ENCODE measurements around the gene RFX6. TPM values are rescaled to one million over a fixed set of nuclear protein-coding genes. Genes with fewer than 3 reads are reported as not detected.

RFX6 gene
- total RNA-seq, 1 experiment from 2014 or later, result not detected

GRCh38 chr6:116876107-116876506, 935 bp upstream of the RFX6 start:
- no peaks in the 10 kb centered on the region for H3K4me1 ChIP-seq
- H3K27me3 ChIP-seq, result 0 out of 2 replicates have a peak, but pooled peaks cover 4% of the 10 kb centered on the region
- H3K4me3 ChIP-seq, result no peak overlapping the region
- H3K9me3 ChIP-seq (replicated peaks), result no peaks in the 10 kb centered on the region
- no peak for DNase-seq
- H3K36me3 ChIP-seq, result no peaks in the 10 kb centered on the region
- H3K27ac ChIP-seq, result no peak overlapping the region

GRCh38 chr6:116877743-116878142, 701 bp downstream of the RFX6 start:
- Histone ChIP-seq H3K4me1 (no peaks in the 10 kb centered on the region), H3K4me3 (no peak overlapping the region), H3K27me3 (0 out of 2 replicates have a peak, but pooled peaks cover 4% of the 10 kb centered on the region), H3K27ac (no peak overlapping the region), H3K36me3 (no peaks in the 10 kb centered on the region), H3K9me3 (replicated peaks) (no peaks in the 10 kb centered on the region)
- no peak for DNase-seq

GRCh38 chr6:116881236-116881635, 4.2 kb downstream of the RFX6 start:
- Histone ChIP-seq H3K36me3 (no peaks in the 10 kb centered on the region), H3K4me1 (no peaks in the 10 kb centered on the region), H3K27me3 (0 out of 2 replicates have a peak, but pooled peaks cover 4% of the 10 kb centered on the region), H3K4me3 (no peak overlapping the region), H3K27ac (no peak overlapping the region), H3K9me3 (replicated peaks) (no peaks in the 10 kb centered on the region)
- peak in 1 of 2 experiments; percentile 10 for DNase-seq

GRCh38 chr6:116883005-116883404, 6.0 kb downstream of the RFX6 start:
- Histone ChIP-seq H3K27me3 (0 out of 2 replicates have a peak, but pooled peaks cover 4% of the 10 kb centered on the region), H3K27ac (no peak overlapping the region), H3K4me3 (no peak overlapping the region), H3K9me3 (replicated peaks) (no peaks in the 10 kb centered on the region), H3K4me1 (no peaks in the 10 kb centered on the region), H3K36me3 (no peaks in the 10 kb centered on the region)
- DNase-seq, result no peak

GRCh38 chr6:116884530-116884929, 7.5 kb downstream of the RFX6 start:
- Histone ChIP-seq H3K4me3 (no peak overlapping the region), H3K27ac (no peak overlapping the region), H3K4me1 (no peaks in the 10 kb centered on the region), H3K9me3 (replicated peaks) (no peaks in the 10 kb centered on the region), H3K36me3 (no peaks in the 10 kb centered on the region), H3K27me3 (0 out of 2 replicates have a peak, but pooled peaks cover 4% of the 10 kb centered on the region)
- no peak for DNase-seq

- H3K27me3 ChIP-seq, result no peaks in the 10 kb centered on the region
- no peak overlapping the region for H3K27ac ChIP-seq
- no peak overlapping the region for H3K4me3 ChIP-seq
- no peaks in the 10 kb centered on the region for H3K36me3 ChIP-seq
- DNase-seq, result no peak
- H3K9me3 ChIP-seq (replicated peaks), result no peaks in the 10 kb centered on the region
- no peaks in the 10 kb centered on the region for H3K4me1 ChIP-seq
Observed at GRCh38 chr6:116887168-116887567, 10.1 kb downstream of the RFX6 start.

- no peak overlapping the region for H3K4me3 ChIP-seq
- no peaks in the 10 kb centered on the region for H3K4me1 ChIP-seq
- H3K27me3 ChIP-seq, result no peaks in the 10 kb centered on the region
- H3K36me3 ChIP-seq, result no peaks in the 10 kb centered on the region
- DNase-seq, result no peak
- no peak overlapping the region for H3K27ac ChIP-seq
- no peaks in the 10 kb centered on the region for H3K9me3 ChIP-seq (replicated peaks)
Observed at GRCh38 chr6:116887894-116888293, 10.9 kb downstream of the RFX6 start.

- H3K9me3 ChIP-seq (replicated peaks), result no peaks in the 10 kb centered on the region
- H3K27ac ChIP-seq, result no peak overlapping the region
- no peak overlapping the region for H3K4me3 ChIP-seq
- no peaks in the 10 kb centered on the region for H3K36me3 ChIP-seq
- H3K4me1 ChIP-seq, result no peaks in the 10 kb centered on the region
- H3K27me3 ChIP-seq, result no peaks in the 10 kb centered on the region
- no peak for DNase-seq
Observed at GRCh38 chr6:116888732-116889360, 11.8 kb downstream of the RFX6 start.

- Histone ChIP-seq H3K4me3 (no peak overlapping the region), H3K4me1 (no peaks in the 10 kb centered on the region), H3K27ac (no peak overlapping the region), H3K27me3 (no peaks in the 10 kb centered on the region), H3K36me3 (no peaks in the 10 kb centered on the region), H3K9me3 (replicated peaks) (no peaks in the 10 kb centered on the region)
- no peak for DNase-seq
Observed at GRCh38 chr6:116894669-116895068, 17.6 kb downstream of the RFX6 start.

GRCh38 chr6:116895935-116896334, 18.9 kb downstream of the RFX6 start:
- DNase-seq, result no peak

GRCh38 chr6:116902634-116903033, 25.6 kb downstream of the RFX6 start:
- Histone ChIP-seq H3K4me3 (no peak overlapping the region), H3K27me3 (no peaks in the 10 kb centered on the region), H3K9me3 (replicated peaks) (peaks cover 9% of the 10 kb centered on the region; the same call in 1 of the 2 replicates), H3K4me1 (no peaks in the 10 kb centered on the region), H3K36me3 (no peaks in the 10 kb centered on the region), H3K27ac (no peak overlapping the region)
- no peak for DNase-seq

More at GRCh38 chr6:116895935-116896334, 18.9 kb downstream of the RFX6 start:
- no peak overlapping the region for H3K4me3 ChIP-seq
- H3K9me3 ChIP-seq (replicated peaks), result no peaks in the 10 kb centered on the region
- H3K27ac ChIP-seq, result no peak overlapping the region
- H3K27me3 ChIP-seq, result no peaks in the 10 kb centered on the region
- H3K36me3 ChIP-seq, result no peaks in the 10 kb centered on the region
- H3K4me1 ChIP-seq, result no peaks in the 10 kb centered on the region

GRCh38 chr6:116922853-116923548, 46.0 kb downstream of the RFX6 start:
- no peaks in the 10 kb centered on the region; the same call in 1 of the 2 replicates for H3K36me3 ChIP-seq
- H3K27me3 ChIP-seq, result peaks cover 7% of the 10 kb centered on the region
- H3K4me3 ChIP-seq, result no peak overlapping the region
- DNase-seq, result no peak
- H3K4me1 ChIP-seq, result no peaks in the 10 kb centered on the region
- H3K27ac ChIP-seq, result no peak overlapping the region
- no peaks in the 10 kb centered on the region for H3K9me3 ChIP-seq (replicated peaks)

- no peak for DNase-seq
- H3K36me3 ChIP-seq, result no peaks in the 10 kb centered on the region; the same call in 1 of the 2 replicates
- H3K9me3 ChIP-seq (replicated peaks), result no peaks in the 10 kb centered on the region
- H3K27me3 ChIP-seq, result peaks cover 7% of the 10 kb centered on the region
- H3K27ac ChIP-seq, result no peak overlapping the region
- no peak overlapping the region for H3K4me3 ChIP-seq
- no peaks in the 10 kb centered on the region for H3K4me1 ChIP-seq
Observed at GRCh38 chr6:116924245-116924644, 47.2 kb downstream of the RFX6 start.

GRCh38 chr6:116925088-116925794, 48.2 kb downstream of the RFX6 start:
- H3K36me3 ChIP-seq, result no peaks in the 10 kb centered on the region; the same call in 1 of the 2 replicates
- H3K9me3 ChIP-seq (replicated peaks), result no peaks in the 10 kb centered on the region
- no peak for DNase-seq
- H3K27me3 ChIP-seq, result peaks cover 5% of the 10 kb centered on the region
- H3K4me3 ChIP-seq, result no peak overlapping the region
- no peak overlapping the region for H3K27ac ChIP-seq
- no peaks in the 10 kb centered on the region for H3K4me1 ChIP-seq

- H3K27ac ChIP-seq, result no peak overlapping the region
- H3K27me3 ChIP-seq, result no peaks in the 10 kb centered on the region
- no peaks in the 10 kb centered on the region for H3K9me3 ChIP-seq (replicated peaks)
- H3K4me3 ChIP-seq, result no peak overlapping the region
- H3K36me3 ChIP-seq, result no peaks in the 10 kb centered on the region
- H3K4me1 ChIP-seq, result no peaks in the 10 kb centered on the region
- no peak for DNase-seq
Observed at GRCh38 chr6:116928677-116929076, 51.6 kb downstream of the RFX6 start.

Data from SJCRH30 (cell line).